HepG2 (cell line): ENCODE measurements around the gene ARPIN.

Experiments used
- BCLAF1 ChIP-seq: fragments of 450-650 bp; IDR thresholded peaks from 2 replicates; pipeline ENCODE4 v1.6.1; 2017; ENCODE audit warnings: mild to moderate bottlenecking
- BHLHE40 ChIP-seq: IDR thresholded peaks from 2 replicates; pipeline ENCODE4 v1.6.1; 2011; ENCODE audit warnings: low read length, improper control_type of control experiment
- CTCF ChIP-seq: sonication (generic); formaldehyde crosslinking; IDR thresholded peaks from 2 replicates; pipeline ENCODE4 v1.5.0; 2020; ENCODE audit warnings: mild to moderate bottlenecking, missing genetic modification reagents, moderate library complexity
- FOXK2 ChIP-seq: fragments of 450-650 bp; IDR thresholded peaks from 2 replicates; pipeline ENCODE4 v1.6.1; 2016
- JUND ChIP-seq: sonication (generic); formaldehyde crosslinking; IDR thresholded peaks from 2 replicates; pipeline ENCODE4 v1.8.0; 2022; ENCODE audit warnings: mild to moderate bottlenecking, missing genetic modification reagents
- PBX2 ChIP-seq: IDR thresholded peaks from 2 replicates; pipeline ENCODE4 v1.6.1; 2016; ENCODE audit warnings: control low read depth
- TARDBP ChIP-seq: sonication (generic); formaldehyde crosslinking; IDR thresholded peaks from 2 replicates; pipeline ENCODE4 v1.8.0; 2022; ENCODE audit warnings: mild to moderate bottlenecking, missing genetic modification reagents
- USF2 ChIP-seq, 2 experiments: sonication (generic) in 1 of 2; formaldehyde crosslinking in 1 of 2; IDR thresholded peaks; 2 replicates each; pipeline versions ENCODE4 v1.5.1 to v1.6.1; 2011 to 2020; ENCODE audit warnings: borderline replicate concordance in 1 of 2, low read depth in 1 of 2, low read length in 1 of 2, mild to moderate bottlenecking in 1 of 2, missing genetic modification reagents in 1 of 2, moderate library complexity in 1 of 2
- ZBTB7A ChIP-seq: sonication (generic); formaldehyde crosslinking; IDR thresholded peaks from 2 replicates; pipeline ENCODE4 v1.8.0; 2022; ENCODE audit warnings: mild to moderate bottlenecking, missing genetic modification reagents
- ZBTB8A ChIP-seq: sonication (generic); formaldehyde crosslinking; IDR thresholded peaks from 2 replicates; pipeline ENCODE4 v1.4.0; 2020; ENCODE audit warnings: mild to moderate bottlenecking, low read depth, missing genetic modification reagents, borderline replicate concordance
- ZNF660 ChIP-seq: sonication (generic); formaldehyde crosslinking; IDR thresholded peaks from 2 replicates; pipeline ENCODE4 v1.5.1; 2020; ENCODE audit warnings: mild to moderate bottlenecking, low read depth, missing genetic modification reagents, borderline replicate concordance
- TF ChIP-seq, protein P1 (sequence below): sonication (generic); formaldehyde crosslinking; IDR thresholded peaks from 2 replicates; pipeline ENCODE4 v1.4.0; 2020; ENCODE audit warnings: mild to moderate bottlenecking, missing genetic modification reagents
- TF ChIP-seq, protein P2 (sequence below), 2 experiments: IDR thresholded peaks; 2 replicates each; pipeline ENCODE4 v1.6.1; 2011 to 2012; ENCODE audit warnings: low read length in 2 of 2, borderline replicate concordance in 1 of 2, low read depth in 1 of 2, mild to moderate bottlenecking in 1 of 2, moderate library complexity in 1 of 2

- TF ChIP-seq FOXK2 = no peak
- TF ChIP-seq, protein P1, sequence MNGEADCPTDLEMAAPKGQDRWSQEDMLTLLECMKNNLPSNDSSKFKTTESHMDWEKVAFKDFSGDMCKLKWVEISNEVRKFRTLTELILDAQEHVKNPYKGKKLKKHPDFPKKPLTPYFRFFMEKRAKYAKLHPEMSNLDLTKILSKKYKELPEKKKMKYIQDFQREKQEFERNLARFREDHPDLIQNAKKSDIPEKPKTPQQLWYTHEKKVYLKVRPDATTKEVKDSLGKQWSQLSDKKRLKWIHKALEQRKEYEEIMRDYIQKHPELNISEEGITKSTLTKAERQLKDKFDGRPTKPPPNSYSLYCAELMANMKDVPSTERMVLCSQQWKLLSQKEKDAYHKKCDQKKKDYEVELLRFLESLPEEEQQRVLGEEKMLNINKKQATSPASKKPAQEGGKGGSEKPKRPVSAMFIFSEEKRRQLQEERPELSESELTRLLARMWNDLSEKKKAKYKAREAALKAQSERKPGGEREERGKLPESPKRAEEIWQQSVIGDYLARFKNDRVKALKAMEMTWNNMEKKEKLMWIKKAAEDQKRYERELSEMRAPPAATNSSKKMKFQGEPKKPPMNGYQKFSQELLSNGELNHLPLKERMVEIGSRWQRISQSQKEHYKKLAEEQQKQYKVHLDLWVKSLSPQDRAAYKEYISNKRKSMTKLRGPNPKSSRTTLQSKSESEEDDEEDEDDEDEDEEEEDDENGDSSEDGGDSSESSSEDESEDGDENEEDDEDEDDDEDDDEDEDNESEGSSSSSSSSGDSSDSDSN = no peak
- TF ChIP-seq USF2 (IDR thresholded peaks at IDR 0.05; ENCODE audit: low read depth, low read length) = no peak
- TF ChIP-seq USF2 (CRISPR knock-in tag; IDR thresholded peaks at IDR 0.05; ENCODE audit: borderline replicate concordance) = no peak
- no peak for TF ChIP-seq CTCF (CRISPR knock-in tag)
- no peak for TF ChIP-seq BHLHE40
- TF ChIP-seq JUND = no peak
- no peak for TF ChIP-seq ZBTB7A (CRISPR knock-in tag)
- TF ChIP-seq PBX2 = no peak
- TF ChIP-seq ZNF660 (CRISPR knock-in tag) = no peak
- no peak for TF ChIP-seq TARDBP (CRISPR knock-in tag)
- TF ChIP-seq ZBTB8A (CRISPR knock-in tag) = no peak
- TF ChIP-seq BCLAF1 = no peak
- TF ChIP-seq, protein P2, sequence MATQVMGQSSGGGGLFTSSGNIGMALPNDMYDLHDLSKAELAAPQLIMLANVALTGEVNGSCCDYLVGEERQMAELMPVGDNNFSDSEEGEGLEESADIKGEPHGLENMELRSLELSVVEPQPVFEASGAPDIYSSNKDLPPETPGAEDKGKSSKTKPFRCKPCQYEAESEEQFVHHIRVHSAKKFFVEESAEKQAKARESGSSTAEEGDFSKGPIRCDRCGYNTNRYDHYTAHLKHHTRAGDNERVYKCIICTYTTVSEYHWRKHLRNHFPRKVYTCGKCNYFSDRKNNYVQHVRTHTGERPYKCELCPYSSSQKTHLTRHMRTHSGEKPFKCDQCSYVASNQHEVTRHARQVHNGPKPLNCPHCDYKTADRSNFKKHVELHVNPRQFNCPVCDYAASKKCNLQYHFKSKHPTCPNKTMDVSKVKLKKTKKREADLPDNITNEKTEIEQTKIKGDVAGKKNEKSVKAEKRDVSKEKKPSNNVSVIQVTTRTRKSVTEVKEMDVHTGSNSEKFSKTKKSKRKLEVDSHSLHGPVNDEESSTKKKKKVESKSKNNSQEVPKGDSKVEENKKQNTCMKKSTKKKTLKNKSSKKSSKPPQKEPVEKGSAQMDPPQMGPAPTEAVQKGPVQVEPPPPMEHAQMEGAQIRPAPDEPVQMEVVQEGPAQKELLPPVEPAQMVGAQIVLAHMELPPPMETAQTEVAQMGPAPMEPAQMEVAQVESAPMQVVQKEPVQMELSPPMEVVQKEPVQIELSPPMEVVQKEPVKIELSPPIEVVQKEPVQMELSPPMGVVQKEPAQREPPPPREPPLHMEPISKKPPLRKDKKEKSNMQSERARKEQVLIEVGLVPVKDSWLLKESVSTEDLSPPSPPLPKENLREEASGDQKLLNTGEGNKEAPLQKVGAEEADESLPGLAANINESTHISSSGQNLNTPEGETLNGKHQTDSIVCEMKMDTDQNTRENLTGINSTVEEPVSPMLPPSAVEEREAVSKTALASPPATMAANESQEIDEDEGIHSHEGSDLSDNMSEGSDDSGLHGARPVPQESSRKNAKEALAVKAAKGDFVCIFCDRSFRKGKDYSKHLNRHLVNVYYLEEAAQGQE (IDR thresholded peaks at IDR 0.05; ENCODE audit: borderline replicate concordance in 1 of 2, low read depth in 1 of 2, low read length in 2 of 2) = no peak
Measured at GRCh38 chr15:89908226-89908625, 4.5 kb downstream of the ARPIN start.
